ENCODE measurements around the gene FBXW8.

DNA sequence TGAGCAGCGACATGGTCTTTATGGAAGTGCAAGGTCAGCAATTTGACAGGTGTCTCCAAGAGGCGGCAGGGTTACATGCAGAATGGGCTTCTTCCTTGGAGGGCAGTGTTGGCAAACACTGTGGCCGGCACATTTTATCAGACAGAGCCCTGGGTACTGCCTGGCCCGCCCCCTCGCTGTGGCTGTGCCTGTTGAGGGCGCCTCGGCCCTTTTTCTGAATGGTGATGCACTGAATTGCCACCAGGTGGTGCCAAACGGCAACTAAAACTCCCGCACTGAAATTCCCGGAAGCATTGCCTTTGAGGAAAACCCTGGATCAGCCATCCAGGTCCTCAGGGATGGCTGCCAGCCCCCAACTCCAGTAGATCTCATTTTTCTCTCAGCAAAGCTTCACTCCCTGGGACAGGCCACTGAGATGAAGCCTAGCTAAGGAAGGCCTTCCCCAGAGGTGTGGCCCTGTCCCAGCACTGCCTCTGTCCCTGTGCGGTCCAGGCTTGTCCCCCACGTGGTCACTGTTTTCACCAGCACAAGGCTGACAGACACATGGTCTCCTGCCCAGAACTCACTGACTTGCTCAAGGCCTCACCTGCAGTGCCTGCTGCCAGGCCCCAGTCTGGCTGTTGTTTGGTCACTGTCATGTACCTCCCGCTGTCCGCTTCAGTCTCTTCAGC is 114.9 kb downstream of the FBXW8 start:
- peak; percentile 84 for TF ChIP-seq CTCF (conservative IDR thresholded peaks at IDR 0.05)
- no peak for TF ChIP-seq ZFX (IDR thresholded peaks at IDR 0.05)
